ENCODE measurements around the gene TGFBR3.
"Not testable (repeated sequence)": the region's sequence is repeated elsewhere in the genome, so short reads cannot be mapped to it uniquely, and the experiment has no call there.

GRCh38 chr1:91666651-91667050 lies 219.3 kb downstream of the TGFBR3 start:
- TF ChIP-seq CTCF, JUN (CRISPR knock-in tag; IDR thresholded peaks at IDR 0.05): not testable (repeated sequence)
